A673 (cell line): ENCODE results near the gene OR10H2. TPM values are rescaled to one million over a fixed set of nuclear protein-coding genes. Genes with fewer than 3 reads are reported as not detected.

Experiments used
- BruUV-seq: library from RNA; stranded (reverse); fragments of 400-500 nt; replicated peaks from 2 replicates; lab custom pipeline; 2021; lab: Mats Ljungman, UMichigan
- CTCF ChIA-PET: fragments of 300-600 bp; sonication (Branson Sonifier 250); formaldehyde crosslinking; loops from one replicate; lab custom pipeline; 2022; ENCODE audit warnings: antibody characterized with exemption; lab: Charles Lee
- POLR2A ChIA-PET: fragments of 300-600 bp; sonication (Branson Sonifier 250); formaldehyde crosslinking; loops from one replicate; lab custom pipeline; 2022; ENCODE audit warnings: antibody characterized with exemption; ENCODE audit not compliant: low non-redundant PET; lab: Charles Lee
- DNase-seq: peaks from one replicate; pipeline ENCODE4 v3.0.0-alpha.2; 2015; ENCODE audit warnings: low spot score
- H3K27ac ChIP-seq: fragments of 200-600 bp; sonication (generic); 2 replicates; pipeline ENCODE4 v1.5.1; 2016; ENCODE audit warnings: mixed run types, low read depth, mild to moderate bottlenecking, mixed read lengths, antibody characterized with exemption, low read length; ENCODE audit not compliant: poor library complexity, severe bottlenecking
- H3K27me3 ChIP-seq: fragments of 200-600 bp; sonication (generic); replicated peaks from 2 replicates; pipeline ENCODE4 v1.6.1; 2017; ENCODE audit warnings: mixed run types, low read depth, mild to moderate bottlenecking, mixed read lengths, antibody characterized with exemption, low read length; ENCODE audit not compliant: insufficient read depth, poor library complexity
- H3K36me3 ChIP-seq: fragments of 200-600 bp; sonication (generic); 2 replicates; pipeline ENCODE4 v1.6.1; 2016; ENCODE audit warnings: mixed run types, mild to moderate bottlenecking, mixed read lengths, antibody characterized with exemption, low read length; ENCODE audit not compliant: insufficient read depth, poor library complexity, severe bottlenecking
- H3K4me1 ChIP-seq: fragments of 200-600 bp; sonication (generic); 2 replicates; pipeline ENCODE4 v1.6.1; 2017; ENCODE audit warnings: mixed run types, mild to moderate bottlenecking, mixed read lengths, antibody characterized with exemption, low read length; ENCODE audit not compliant: insufficient read depth, poor library complexity, severe bottlenecking
- H3K4me3 ChIP-seq: fragments of 200-600 bp; sonication (generic); 2 replicates; pipeline ENCODE4 v1.5.1; 2016; ENCODE audit warnings: low read depth, mixed run types, mild to moderate bottlenecking, mixed read lengths, low read length; ENCODE audit not compliant: poor library complexity, severe bottlenecking
- H3K9me3 ChIP-seq: fragments of 200-600 bp; sonication (generic); 2 replicates; pipeline ENCODE4 v1.6.1; 2016; ENCODE audit warnings: mixed run types, low read depth, mild to moderate bottlenecking, mixed read lengths, antibody characterized with exemption, low read length; ENCODE audit not compliant: poor library complexity, severe bottlenecking
- EZH2 ChIP-seq: fragments of 200-600 bp; sonication (generic); IDR thresholded peaks from 2 replicates; pipeline ENCODE4 v1.6.1; 2017; ENCODE audit warnings: borderline replicate concordance, low read depth, mild to moderate bottlenecking, mixed read lengths, antibody characterized with exemption, low read length; ENCODE audit not compliant: poor library complexity, severe bottlenecking
- intact Hi-C: fragments of 100-400 bp; cut with micrococcal nuclease; formaldehyde crosslinking; loops from one replicate; pipeline ENCODE4 v1.10.0; 2022; ENCODE audit not compliant: unreplicated experiment
- total RNA-seq: library from RNA; stranded (reverse); gene quantifications from 2 replicates; pipeline ENCODE4 v1.2.3, GENCODE V29; 2021
- TF ChIP-seq, protein P1 (sequence below): fragments of 300-800, 200-600 bp; sonication (generic); conservative IDR thresholded peaks from 2 replicates; pipeline ENCODE4 v1.5.1; 2017; ENCODE audit warnings: low read depth, mild to moderate bottlenecking, antibody characterized with exemption, low read length, moderate library complexity, mixed read lengths

OR10H2 gene
- total RNA-seq, 1 experiment from 2014 or later, result not detected

DNA sequence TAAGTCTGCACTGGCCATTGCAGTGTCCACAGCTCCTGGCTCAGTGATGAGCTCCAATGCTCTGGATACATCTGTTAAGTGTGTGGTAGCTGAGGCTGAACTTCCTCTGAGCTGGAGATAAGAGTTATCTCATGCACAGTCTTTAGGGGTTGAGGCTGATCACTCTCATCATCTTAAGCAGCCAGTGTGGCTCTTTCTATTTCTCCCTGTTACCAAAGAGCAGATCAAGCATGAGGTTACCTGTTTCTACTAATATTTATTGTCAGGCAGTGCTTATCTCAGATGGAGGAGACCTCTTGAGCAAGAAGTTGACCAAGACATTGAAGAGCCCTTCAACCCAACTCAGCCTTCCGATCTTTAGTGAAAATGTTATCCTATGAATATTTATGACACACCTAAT lies 6.6 kb upstream of the OR10H2 start:
- H3K36me3 ChIP-seq, result no peaks in the 10 kb centered on the region
- H3K4me1 ChIP-seq, result no peaks in the 10 kb centered on the region
- intact Hi-C loops, result no loop called here
- no TSS peak for BruUV-seq
- no peak overlapping the region for H3K4me3 ChIP-seq
- TF ChIP-seq EZH2, result no peak
- TF ChIP-seq, protein P1, sequence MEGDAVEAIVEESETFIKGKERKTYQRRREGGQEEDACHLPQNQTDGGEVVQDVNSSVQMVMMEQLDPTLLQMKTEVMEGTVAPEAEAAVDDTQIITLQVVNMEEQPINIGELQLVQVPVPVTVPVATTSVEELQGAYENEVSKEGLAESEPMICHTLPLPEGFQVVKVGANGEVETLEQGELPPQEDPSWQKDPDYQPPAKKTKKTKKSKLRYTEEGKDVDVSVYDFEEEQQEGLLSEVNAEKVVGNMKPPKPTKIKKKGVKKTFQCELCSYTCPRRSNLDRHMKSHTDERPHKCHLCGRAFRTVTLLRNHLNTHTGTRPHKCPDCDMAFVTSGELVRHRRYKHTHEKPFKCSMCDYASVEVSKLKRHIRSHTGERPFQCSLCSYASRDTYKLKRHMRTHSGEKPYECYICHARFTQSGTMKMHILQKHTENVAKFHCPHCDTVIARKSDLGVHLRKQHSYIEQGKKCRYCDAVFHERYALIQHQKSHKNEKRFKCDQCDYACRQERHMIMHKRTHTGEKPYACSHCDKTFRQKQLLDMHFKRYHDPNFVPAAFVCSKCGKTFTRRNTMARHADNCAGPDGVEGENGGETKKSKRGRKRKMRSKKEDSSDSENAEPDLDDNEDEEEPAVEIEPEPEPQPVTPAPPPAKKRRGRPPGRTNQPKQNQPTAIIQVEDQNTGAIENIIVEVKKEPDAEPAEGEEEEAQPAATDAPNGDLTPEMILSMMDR, result no peak
- POLR2A ChIA-PET, result no interaction called here
- H3K27me3 ChIP-seq, result peaks cover 22% of the 10 kb centered on the region
- no peaks in the 10 kb centered on the region for H3K9me3 ChIP-seq
- H3K27ac ChIP-seq, result no peak overlapping the region
- no peak for DNase-seq
- CTCF ChIA-PET, result no interaction called here

GRCh38 chr19:15722956-15723355 lies 4.9 kb upstream of the OR10H2 start:
- no peaks in the 10 kb centered on the region for H3K36me3 ChIP-seq
- no peak overlapping the region for H3K4me3 ChIP-seq
- no peak overlapping the region for H3K27ac ChIP-seq
- ChIA-PET POLR2A (no interaction called here), CTCF (no interaction called here)
- peaks cover 22% of the 10 kb centered on the region for H3K27me3 ChIP-seq
- no peaks in the 10 kb centered on the region for H3K4me1 ChIP-seq
- DNase-seq, result no peak
- intact Hi-C loops, result no loop called here
- TF ChIP-seq EZH2, result no peak
- TF ChIP-seq, protein P1, result no peak
- no peaks in the 10 kb centered on the region for H3K9me3 ChIP-seq
- BruUV-seq, result no TSS peak

GRCh38 chr19:15730538-15730937 lies 2.7 kb downstream of the OR10H2 start:
- POLR2A ChIA-PET, result no interaction called here
- H3K27ac ChIP-seq, result no peak overlapping the region
- no peaks in the 10 kb centered on the region for H3K36me3 ChIP-seq
- H3K27me3 ChIP-seq, result peaks cover 26% of the 10 kb centered on the region
- CTCF ChIA-PET, result no interaction called here
- no peaks in the 10 kb centered on the region for H3K4me1 ChIP-seq
- H3K4me3 ChIP-seq, result no peak overlapping the region
- intact Hi-C loops, result no loop called here
- TF ChIP-seq EZH2, result no peak
- TF ChIP-seq, protein P1, result no peak
- no TSS peak for BruUV-seq
- no peak for DNase-seq
- no peaks in the 10 kb centered on the region for H3K9me3 ChIP-seq
